Activated CD4-positive, alpha-beta memory T cell treated with anti-CD3 and anti-CD28 coated beads, Interleukin-2, amount 10 ng/mL, durations not matched to agents 7 days and 5 days (primary cell): ENCODE results near the gene TTC23. TPM values are rescaled to one million over a fixed set of nuclear protein-coding genes. Genes with fewer than 3 reads are reported as not detected.

Experiments
- CTCF ChIA-PET: fragments of 350-600 bp; sonication (Branson Sonifier 250); formaldehyde crosslinking; loops from one replicate; lab custom pipeline; 2021; ENCODE audit warnings: antibody characterized with exemption, inconsistent platforms; lab: Charles Lee
- POLR2A ChIA-PET: fragments of 350-600 bp; sonication (Branson Sonifier 250); formaldehyde crosslinking; loops from one replicate; lab custom pipeline; 2021; ENCODE audit warnings: antibody characterized with exemption; lab: Charles Lee
- DNase-seq: peaks from one replicate; pipeline ENCODE4 v3.0.0-alpha.2; 2020
- H3K27ac Mint-ChIP-seq: one replicate; pipeline ENCODE4 v1.8.0; 2021; ENCODE audit warnings: mild to moderate bottlenecking, mixed read lengths
- H3K27me3 Mint-ChIP-seq: one replicate; pipeline ENCODE4 v1.8.0; 2021; ENCODE audit warnings: mixed read lengths
- H3K36me3 Mint-ChIP-seq: one replicate; pipeline ENCODE4 v1.8.0; 2021; ENCODE audit warnings: low read depth, mixed read lengths
- H3K4me1 Mint-ChIP-seq: one replicate; pipeline ENCODE4 v1.8.0; 2021; ENCODE audit warnings: mixed read lengths
- H3K4me3 Mint-ChIP-seq: one replicate; pipeline ENCODE4 v1.8.0; 2021; ENCODE audit warnings: mild to moderate bottlenecking, mixed read lengths
- H3K9me3 Mint-ChIP-seq: one replicate; pipeline ENCODE4 v1.8.0; 2021; ENCODE audit warnings: mixed read lengths
- total RNA-seq, 2 experiments: library from RNA; stranded (reverse); gene quantifications; one replicate each; pipeline ENCODE4 v1.2.3, GENCODE V29; 2021

The TTC23 gene
- total RNA-seq, 2 experiments from 2014 or later: 1.6 to 2.1 TPM

- Mint-ChIP-seq H3K27ac (no peak overlapping the region), H3K9me3 (no peaks in the 10 kb centered on the region), H3K4me3 (no peak overlapping the region), H3K36me3 (no peaks in the 10 kb centered on the region), H3K27me3 (peaks cover 16% of the 10 kb centered on the region), H3K4me1 (peaks cover 6% of the 10 kb centered on the region)
- ChIA-PET CTCF (interaction anchor here (0.6 to 2.0 kb wide), 4 partner anchors 13 to 122 kb away, joined by 3 to 8 read pairs (median 4); no protein-coding TSS in a partner anchor), POLR2A (interaction anchor here (0.7 kb wide), 1 partner anchor 10 kb away, joined by 3 read pairs; no protein-coding TSS in a partner anchor)
- DNase-seq: no peak
Observed at GRCh38 chr15:99092554-99093172, 156.7 kb downstream of the TTC23 start.

- Mint-ChIP-seq H3K4me3 (no peak overlapping the region), H3K27ac (no peak overlapping the region), H3K27me3 (peaks cover 14% of the 10 kb centered on the region), H3K4me1 (peaks cover 6% of the 10 kb centered on the region), H3K9me3 (no peaks in the 10 kb centered on the region), H3K36me3 (no peaks in the 10 kb centered on the region)
- no peak for DNase-seq
- POLR2A ChIA-PET: interaction anchor here (0.9 kb wide), 1 partner anchor 9 kb away, joined by 3 read pairs; no protein-coding TSS in a partner anchor
- CTCF ChIA-PET: interaction anchor here (1.6 to 1.8 kb wide), 2 partner anchors 14 to 20 kb away, joined by 3 to 8 read pairs; no protein-coding TSS in a partner anchor
Observed at GRCh38 chr15:99090938-99091337, 158.4 kb downstream of the TTC23 start.

GRCh38 chr15:99090011-99090699 lies 159.2 kb downstream of the TTC23 start:
- POLR2A ChIA-PET: no interaction called here
- CTCF ChIA-PET: no interaction called here
- no peaks in the 10 kb centered on the region for H3K9me3 Mint-ChIP-seq
- no peak for DNase-seq
- H3K36me3 Mint-ChIP-seq: no peaks in the 10 kb centered on the region
- no peak overlapping the region for H3K4me3 Mint-ChIP-seq
- peaks cover 6% of the 10 kb centered on the region for H3K4me1 Mint-ChIP-seq
- no peak overlapping the region for H3K27ac Mint-ChIP-seq
- H3K27me3 Mint-ChIP-seq: peaks cover 11% of the 10 kb centered on the region

GRCh38 chr15:99087405-99087943 lies 161.9 kb downstream of the TTC23 start:
- CTCF ChIA-PET: interaction anchor here (2.8 kb wide), 1 partner anchor 11 kb away, joined by 11 read pairs; no protein-coding TSS in a partner anchor
- no peak for DNase-seq
- Mint-ChIP-seq H3K4me1 (peaks cover 6% of the 10 kb centered on the region), H3K27ac (no peak overlapping the region), H3K4me3 (no peak overlapping the region), H3K9me3 (no peaks in the 10 kb centered on the region), H3K27me3 (peaks cover 16% of the 10 kb centered on the region), H3K36me3 (no peaks in the 10 kb centered on the region)
- POLR2A ChIA-PET: no interaction called here

GRCh38 chr15:99086327-99086667 lies 163.1 kb downstream of the TTC23 start:
- Mint-ChIP-seq H3K36me3 (no peaks in the 10 kb centered on the region), H3K9me3 (no peaks in the 10 kb centered on the region), H3K4me3 (no peak overlapping the region), H3K4me1 (peaks cover 6% of the 10 kb centered on the region), H3K27ac (no peak overlapping the region), H3K27me3 (peaks cover 22% of the 10 kb centered on the region)
- ChIA-PET CTCF (interaction anchor here (1.5 to 2.8 kb wide), 2 partner anchors 10 to 19 kb away, joined by 5 to 11 read pairs; no protein-coding TSS in a partner anchor), POLR2A (no interaction called here)
- no peak for DNase-seq

Other genes starting within 250 kb of the TTC23 start
- gene PGPEP1L, start 241.8 kb downstream of the TTC23 start, total RNA-seq: not detected
- gene SYNM, start 144.5 kb downstream of the TTC23 start, total RNA-seq: 1 to 10 TPM; 5.5 to 5.7 TPM
- 10 to 100 TPM; 19.5 to 19.6 TPM for gene LRRC28, start 1.9 kb upstream of the TTC23 start, total RNA-seq